CD14-positive monocyte (primary cell): ENCODE measurements around the gene NACC1. TPM values are rescaled to one million over a fixed set of nuclear protein-coding genes. Genes with fewer than 3 reads are reported as not detected.
A peak's percentile ranks its signal among the peaks of the same experiment; 100 is the strongest.

Experiments
- DNase-seq, 3 donors: peaks; one replicate each; pipeline ENCODE4 v3.0.0-alpha.2; 2011 to 2022
- H2AFZ ChIP-seq: 2 replicates; pipeline ENCODE4 v1.6.0; 2012; ENCODE audit warnings: mild to moderate bottlenecking, low read depth, low read length, inconsistent platforms; ENCODE audit not compliant: insufficient read depth, poor library complexity, severe bottlenecking
- H3K27ac ChIP-seq, 2 donors: 1 replicate in 1 of 2; 2 replicates in 1 of 2; pipeline ENCODE4 v1.5.1; 2012 to 2013; ENCODE audit warnings: low read length in 2 of 2, control low read depth in 1 of 2, inconsistent platforms in 1 of 2, low read depth in 1 of 2, mild to moderate bottlenecking in 1 of 2
- H3K27me3 ChIP-seq, 2 donors: one replicate each; pipeline versions ENCODE4 v1.6.0 to v1.6.1; 2011 to 2013; ENCODE audit warnings: low read length in 2 of 2; ENCODE audit not compliant: control insufficient read depth in 2 of 2, insufficient read depth in 2 of 2
- H3K36me3 ChIP-seq, 2 donors: replicated peaks in 1 of 2; 1 replicate in 1 of 2; 2 replicates in 1 of 2; pipeline versions ENCODE4 v1.5.1 to v1.6.1; 2012 to 2013; ENCODE audit warnings: low read length in 2 of 2, control low read depth in 1 of 2, inconsistent platforms in 1 of 2, mild to moderate bottlenecking in 1 of 2; ENCODE audit not compliant: insufficient read depth in 2 of 2, control insufficient read depth in 1 of 2
- H3K4me1 ChIP-seq, 2 donors: 1 replicate in 1 of 2; 2 replicates in 1 of 2; pipeline versions ENCODE4 v1.5.1 to v1.6.1; 2012 to 2013; ENCODE audit warnings: low read length in 2 of 2, control low read depth in 1 of 2, inconsistent platforms in 1 of 2, mild to moderate bottlenecking in 1 of 2, moderate library complexity in 1 of 2; ENCODE audit not compliant: insufficient read depth in 2 of 2, control insufficient read depth in 1 of 2
- H3K4me2 ChIP-seq: replicated peaks from 2 replicates; pipeline ENCODE3; 2012; ENCODE audit warnings: low read length, moderate library complexity, mild to moderate bottlenecking; ENCODE audit not compliant: poor library complexity, severe bottlenecking; ENCODE audit errors: extremely low read depth
- H3K4me3 ChIP-seq, 3 experiments: fragments of 200-600 bp in 1 of 3; sonication (generic) in 1 of 3; replicated peaks in 1 of 3; 1 replicate in 2 of 3; 2 replicates in 1 of 3; pipeline ENCODE4 v1.5.1; 2011 to 2013; ENCODE audit warnings: low read length in 3 of 3, mild to moderate bottlenecking in 3 of 3, control low read depth in 2 of 3, low read depth in 2 of 3, inconsistent platforms in 1 of 3, moderate library complexity in 1 of 3
- H3K79me2 ChIP-seq: 2 replicates; pipeline ENCODE4 v1.6.0; 2012; ENCODE audit warnings: mild to moderate bottlenecking, control low read depth, inconsistent platforms, low read length, moderate library complexity; ENCODE audit not compliant: insufficient read depth
- H3K9ac ChIP-seq: 2 replicates; pipeline ENCODE4 v1.6.0; 2017; ENCODE audit warnings: low read length, mild to moderate bottlenecking; ENCODE audit not compliant: insufficient read depth, poor library complexity, severe bottlenecking
- H3K9me3 ChIP-seq, 2 donors: replicated peaks in 1 of 2; 1 replicate in 1 of 2; 2 replicates in 1 of 2; pipeline versions ENCODE4 v1.5.1 to v1.6.1; 2012 to 2013; ENCODE audit warnings: low read length in 2 of 2, control low read depth in 1 of 2; ENCODE audit not compliant: control insufficient read depth in 1 of 2, insufficient read depth in 1 of 2
- H4K20me1 ChIP-seq: 2 replicates; pipeline ENCODE4 v1.6.0; 2012; ENCODE audit warnings: mild to moderate bottlenecking, low read length, control low read depth, moderate library complexity; ENCODE audit not compliant: insufficient read depth
- H3K27ac Mint-ChIP-seq, 7 donors: one replicate each; pipeline ENCODE4 v1.8.0; 2020; ENCODE audit warnings: mild to moderate bottlenecking in 7 of 7, mixed read lengths in 7 of 7, moderate library complexity in 6 of 7, inconsistent platforms in 2 of 7
- H3K27me3 Mint-ChIP-seq, 3 donors: one replicate each; pipeline ENCODE4 v1.8.0; 2021 to 2022; ENCODE audit warnings: low read depth in 3 of 3, mild to moderate bottlenecking in 3 of 3, mixed read lengths in 3 of 3, moderate library complexity in 3 of 3, inconsistent platforms in 1 of 3
- H3K36me3 Mint-ChIP-seq, 2 donors: one replicate each; pipeline ENCODE4 v1.8.0; 2020; ENCODE audit warnings: mixed read lengths in 2 of 2, inconsistent platforms in 1 of 2, mild to moderate bottlenecking in 1 of 2
- H3K4me1 Mint-ChIP-seq: one replicate; pipeline ENCODE4 v1.8.0; 2020; ENCODE audit warnings: mild to moderate bottlenecking, mixed read lengths
- H3K4me3 Mint-ChIP-seq, 2 donors: one replicate each; pipeline ENCODE4 v1.8.0; 2020; ENCODE audit warnings: mild to moderate bottlenecking in 2 of 2, mixed read lengths in 2 of 2, moderate library complexity in 1 of 2
- H3K9me3 Mint-ChIP-seq, 7 donors: one replicate each; pipeline ENCODE4 v1.8.0; 2020 to 2022; ENCODE audit warnings: mixed read lengths in 7 of 7, mild to moderate bottlenecking in 6 of 7, moderate library complexity in 6 of 7, inconsistent platforms in 2 of 7
- WGBS: methylation state at CpG from one replicate; pipeline ENCODE4 v1.1.5; 2013; ENCODE audit warnings: missing lambda C conversion rate; ENCODE audit not compliant: insufficient coverage; 5-methylcytosine and 5-hydroxymethylcytosine counted together
- intact Hi-C, 2 donors: fragments of 100-400 bp; cut with micrococcal nuclease; formaldehyde crosslinking; loops; one replicate each; pipeline versions ENCODE4 v1.15.0 to v1.15.1; 2023
- polyA plus RNA-seq, 3 donors: library from polyadenylated mRNA; depleted of rRNA in 1 of 3; unstranded in 2 of 3; stranded (reverse) in 1 of 3; fragments of 300-500 nt in 2 of 3; fragments of >200 nt in 1 of 3; fragmentation: Illumina TruSeq in 2 of 3; gene quantifications; 1 replicate in 2 of 3; 2 replicates in 1 of 3; pipeline ENCODE4 v1.2.3, GENCODE V29; 2012 to 2021
- TF ChIP-seq, protein P1 (sequence below): fragments of 200-600 bp; IDR thresholded peaks from one replicate; pipeline ENCODE4 v1.8.0; 2022; ENCODE audit warnings: antibody characterized with exemption, mild to moderate bottlenecking

The NACC1 gene
- polyA plus RNA-seq, 3 donors = 1.1 to 20.1 (median 2.2) TPM

DNA sequence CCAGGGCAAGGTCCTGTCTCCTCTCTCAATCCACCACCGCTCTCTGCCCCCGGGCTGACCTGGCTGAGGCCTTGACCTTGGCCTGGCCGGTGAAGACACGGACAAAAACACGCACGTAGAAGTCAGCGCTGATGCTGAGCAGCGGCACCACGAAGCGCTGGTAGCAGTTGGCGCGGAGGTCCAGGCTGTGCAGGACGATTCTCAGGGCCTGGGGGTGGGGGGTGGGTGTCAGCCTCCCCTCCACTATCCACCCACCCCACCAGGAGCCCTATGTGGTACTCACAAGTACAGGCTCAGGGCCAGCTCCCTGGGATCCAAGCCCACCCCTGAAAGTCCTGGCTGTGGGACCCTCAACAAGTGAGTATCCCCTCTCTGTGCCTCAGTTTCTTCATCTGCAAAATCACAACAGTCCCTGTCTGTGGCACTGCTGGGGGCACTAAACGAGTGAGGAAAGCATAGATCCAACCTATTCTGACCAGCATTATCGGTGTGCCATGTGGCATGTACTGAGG, 7.9 kb upstream of the NACC1 start:
- peak overlapping the region in 1 of 7 donors; percentile 15 for H3K27ac Mint-ChIP-seq
- Histone ChIP-seq H3K9ac (no peak overlapping the region), H3K79me2 (peaks cover 24% of the 10 kb centered on the region), H3K4me1 (peaks cover 8 to 13% of the 10 kb centered on the region in 2 donors), H3K4me3 (no peak overlapping the region), H4K20me1 (no peaks in the 10 kb centered on the region), H2AFZ (no peak overlapping the region), H3K27me3 (no peaks in the 10 kb centered on the region), H3K27ac (no peak overlapping the region), H3K9me3 (no peaks in the 10 kb centered on the region), H3K36me3 (peaks cover 23 to 28% of the 10 kb centered on the region in 2 donors), H3K4me2 (no peak overlapping the region)
- TF ChIP-seq, protein P1, sequence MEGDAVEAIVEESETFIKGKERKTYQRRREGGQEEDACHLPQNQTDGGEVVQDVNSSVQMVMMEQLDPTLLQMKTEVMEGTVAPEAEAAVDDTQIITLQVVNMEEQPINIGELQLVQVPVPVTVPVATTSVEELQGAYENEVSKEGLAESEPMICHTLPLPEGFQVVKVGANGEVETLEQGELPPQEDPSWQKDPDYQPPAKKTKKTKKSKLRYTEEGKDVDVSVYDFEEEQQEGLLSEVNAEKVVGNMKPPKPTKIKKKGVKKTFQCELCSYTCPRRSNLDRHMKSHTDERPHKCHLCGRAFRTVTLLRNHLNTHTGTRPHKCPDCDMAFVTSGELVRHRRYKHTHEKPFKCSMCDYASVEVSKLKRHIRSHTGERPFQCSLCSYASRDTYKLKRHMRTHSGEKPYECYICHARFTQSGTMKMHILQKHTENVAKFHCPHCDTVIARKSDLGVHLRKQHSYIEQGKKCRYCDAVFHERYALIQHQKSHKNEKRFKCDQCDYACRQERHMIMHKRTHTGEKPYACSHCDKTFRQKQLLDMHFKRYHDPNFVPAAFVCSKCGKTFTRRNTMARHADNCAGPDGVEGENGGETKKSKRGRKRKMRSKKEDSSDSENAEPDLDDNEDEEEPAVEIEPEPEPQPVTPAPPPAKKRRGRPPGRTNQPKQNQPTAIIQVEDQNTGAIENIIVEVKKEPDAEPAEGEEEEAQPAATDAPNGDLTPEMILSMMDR = no peak
- 92% methylated on average over 9 of the region's 15 CpGs for WGBS
- intact Hi-C loops = no loop called here
- H3K27me3 Mint-ChIP-seq = peaks cover 0 to 2% (median 0%) of the 10 kb centered on the region in 3 donors
- H3K36me3 Mint-ChIP-seq = peaks cover 18 to 37% of the 10 kb centered on the region in 2 donors
- no peaks in the 10 kb centered on the region for H3K9me3 Mint-ChIP-seq
- H3K4me3 Mint-ChIP-seq = no peak overlapping the region
- peaks cover 9% of the 10 kb centered on the region for H3K4me1 Mint-ChIP-seq
- no peak for DNase-seq

- peaks cover 20 to 25% of the 10 kb centered on the region in 2 donors for H3K36me3 ChIP-seq
- Mint-ChIP-seq H3K27ac (no peak overlapping the region), H3K4me3 (no peak overlapping the region), H3K27me3 (peaks cover 0 to 3% (median 2%) of the 10 kb centered on the region in 3 donors), H3K36me3 (peaks cover 15 to 34% of the 10 kb centered on the region in 2 donors), H3K9me3 (no peaks in the 10 kb centered on the region), H3K4me1 (peaks cover 19% of the 10 kb centered on the region)
- WGBS = 96% methylated on average over 9 of the region's 10 CpGs
- no peak overlapping the region for H2AFZ ChIP-seq
- H3K79me2 ChIP-seq = peaks cover 21% of the 10 kb centered on the region
- no peaks in the 10 kb centered on the region for H3K9me3 ChIP-seq
- no peak overlapping the region for H3K27ac ChIP-seq
- DNase-seq = no peak
- H3K4me3 ChIP-seq = no peak overlapping the region
- TF ChIP-seq, protein P1 = no peak
- no peaks in the 10 kb centered on the region for H4K20me1 ChIP-seq
- peaks cover 19 to 23% of the 10 kb centered on the region in 2 donors for H3K4me1 ChIP-seq
- H3K27me3 ChIP-seq = no peaks in the 10 kb centered on the region
- H3K9ac ChIP-seq = no peak overlapping the region
- intact Hi-C loops = no loop called here
- no peak overlapping the region for H3K4me2 ChIP-seq
These were observed 5.5 kb upstream of the NACC1 start for GRCh38 chr19:13112555-13112954.
